ENCODE data around the gene ELL. TPM values are rescaled to one million over a fixed set of nuclear protein-coding genes. Genes with fewer than 3 reads are reported as not detected.

Gene ELL
- total and polyA plus RNA-seq, 3 experiments from 2014 or later, result 22.1 to 25.5 (median 24.4) TPM

DNA sequence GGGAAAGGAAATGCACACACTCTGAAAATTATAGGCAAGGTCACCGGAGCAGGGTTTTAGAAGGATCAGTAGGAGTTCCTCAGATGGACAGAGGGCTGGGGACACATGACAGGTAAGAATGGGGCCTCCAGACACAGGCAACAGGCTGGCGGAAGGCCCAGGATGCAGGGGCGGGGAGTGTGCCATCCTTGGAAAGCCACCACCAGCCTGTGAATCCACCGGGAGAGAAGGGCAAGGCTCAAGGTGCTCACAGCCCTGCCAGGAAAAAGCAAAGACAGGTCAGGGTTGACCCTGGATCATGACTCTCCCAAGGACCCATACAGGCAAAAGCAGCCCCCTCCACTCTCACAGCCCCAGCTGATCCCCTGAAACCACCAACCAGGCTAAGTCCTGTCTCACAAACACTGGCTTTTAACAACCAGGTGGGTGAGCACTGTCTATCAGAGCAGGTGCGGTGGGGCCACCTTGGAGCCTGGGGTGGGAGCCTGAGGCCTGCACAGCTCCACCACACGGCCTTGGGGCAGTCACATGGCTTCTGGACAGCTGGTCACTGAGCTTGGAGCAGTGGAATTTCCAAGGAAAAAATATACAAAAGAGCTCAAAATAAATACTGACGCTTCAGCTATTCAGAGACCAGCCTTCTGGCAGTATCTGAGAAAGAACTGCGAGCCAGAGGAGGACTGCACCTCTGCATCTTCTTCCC is 48.7 kb downstream of the ELL start:
- H3K4me3 Mint-ChIP-seq, result peak overlapping the region in 5 of 7 donors; percentile 12 to 73 (median 38)
- H3K9me3 Mint-ChIP-seq, result peaks cover 0 to 5% (median 0%) of the 10 kb centered on the region in 5 donors
- H3K4me1 ChIP-seq (ENCODE audit: insufficient read depth, low read length), result peaks cover 40% of the 10 kb centered on the region
- H3K27ac ChIP-seq (ENCODE audit: low read depth, low read length), result no peak overlapping the region
- ChIA-PET POLR2A (interaction anchor here (0.6 to 2.7 kb wide), 2 partner anchors 23 to 99 kb away, joined by 3 to 10 read pairs; no protein-coding TSS in a partner anchor), CTCF (interaction anchor here (0.7 to 4.2 kb wide), 11 partner anchors 10 to 194 kb away, joined by 3 to 28 read pairs (median 5); partner anchors contain the start of genes ELL and REX1BD)
- peak overlapping the region; percentile 88 to 100 (median 94) for H3K27ac Mint-ChIP-seq
- peaks cover 62 to 88% (median 68%) of the 10 kb centered on the region in 3 donors for H3K4me1 Mint-ChIP-seq
- no peak overlapping the region for H3K4me3 ChIP-seq (ENCODE audit: low read length)
- H3K36me3 Mint-ChIP-seq, result peaks cover 0 to 44% (median 0%) of the 10 kb centered on the region in 3 donors
- no peaks in the 10 kb centered on the region for H3K27me3 ChIP-seq (ENCODE audit: insufficient read depth, low read length, poor library complexity, severe bottlenecking)
- DNase-seq, result no peak
- H3K9me3 ChIP-seq (ENCODE audit: low read length), result no peaks in the 10 kb centered on the region
- no peaks in the 10 kb centered on the region for H3K27me3 Mint-ChIP-seq
- no peaks in the 10 kb centered on the region for H3K36me3 ChIP-seq (ENCODE audit: insufficient read depth, low read length)

DNA sequence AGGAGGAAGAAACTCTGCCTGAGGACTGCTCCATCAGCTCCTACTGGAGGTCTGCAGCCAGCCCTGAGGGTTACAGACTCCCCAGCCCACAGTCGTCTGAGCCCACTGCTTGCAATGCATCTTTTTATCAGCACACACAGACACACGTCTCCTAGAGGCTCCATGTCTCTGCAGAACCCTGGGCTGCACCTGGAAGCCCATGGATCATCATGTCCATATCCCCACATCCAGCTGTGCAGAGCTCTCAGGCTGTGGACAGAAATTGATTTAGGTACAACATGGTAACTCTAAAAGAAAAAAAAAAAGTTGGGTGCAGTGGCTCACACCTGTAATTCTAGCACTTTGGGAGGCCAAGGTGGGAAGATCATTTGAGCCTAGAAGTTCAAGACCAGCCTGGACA is 51.1 kb downstream of the ELL start:
- no peak for DNase-seq
- Histone ChIP-seq H3K27me3 (ENCODE audit: insufficient read depth, low read length, poor library complexity, severe bottlenecking) (no peaks in the 10 kb centered on the region), H3K27ac (ENCODE audit: low read depth, low read length) (no peak overlapping the region), H3K36me3 (ENCODE audit: insufficient read depth, low read length) (no peaks in the 10 kb centered on the region), H3K4me1 (ENCODE audit: insufficient read depth, low read length) (peaks cover 20% of the 10 kb centered on the region), H3K9me3 (ENCODE audit: low read length) (no peaks in the 10 kb centered on the region), H3K4me3 (ENCODE audit: low read length) (no peak overlapping the region)
- POLR2A ChIA-PET, result no interaction called here
- Mint-ChIP-seq H3K27ac (peak overlapping the region in 6 of 8 donors; percentile 46 to 100 (median 84)), H3K4me3 (no peak overlapping the region), H3K27me3 (no peaks in the 10 kb centered on the region), H3K4me1 (peaks cover 46 to 74% (median 47%) of the 10 kb centered on the region in 3 donors), H3K36me3 (peaks cover 0 to 39% (median 0%) of the 10 kb centered on the region in 3 donors), H3K9me3 (peaks cover 0 to 5% (median 0%) of the 10 kb centered on the region in 5 donors)
- CTCF ChIA-PET, result interaction anchor here (0.7 to 2.8 kb wide), 8 partner anchors 9 to 384 kb away, joined by 3 to 10 read pairs (median 5); partner anchors contain the start of gene UBA52

DNA sequence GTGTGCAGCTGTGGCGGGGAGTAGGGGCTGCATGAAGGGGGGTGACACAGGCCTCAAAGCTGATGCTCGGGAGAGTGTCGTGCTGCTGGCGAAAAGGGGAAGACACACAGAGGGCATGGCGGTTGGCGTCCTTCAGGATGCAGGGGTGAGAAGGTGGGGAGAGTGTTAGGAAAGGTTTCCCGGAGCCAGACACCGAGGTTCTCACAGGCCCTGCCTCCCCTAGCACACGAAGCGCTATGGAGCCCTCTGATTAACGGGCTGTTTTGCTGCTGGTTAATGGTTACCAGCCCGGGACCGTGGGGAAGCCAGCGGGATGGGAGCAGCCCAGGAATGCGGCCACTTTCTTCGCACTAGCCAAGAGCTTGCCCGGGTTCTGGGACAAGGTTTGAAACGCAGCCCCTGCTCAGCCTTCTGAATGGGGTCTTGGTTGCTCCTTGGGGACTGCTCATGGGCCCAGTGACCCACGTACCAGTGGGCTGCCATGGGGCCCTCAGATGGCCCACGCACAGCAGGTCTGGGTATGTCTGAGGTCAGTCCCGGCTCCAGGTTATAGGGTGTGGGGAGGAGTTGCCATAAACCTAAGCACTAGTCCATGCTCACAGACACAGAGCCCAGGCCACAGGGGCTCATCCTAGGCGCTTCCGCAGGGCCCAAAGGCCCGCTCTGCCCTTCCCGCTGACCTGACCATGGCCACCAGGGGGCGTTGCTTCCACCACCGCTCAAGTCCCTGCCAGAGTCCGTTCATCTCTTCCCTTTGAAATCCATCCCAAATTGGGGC is 52.6 kb downstream of the ELL start:
- DNase-seq, result peak; percentile 48 to 69 (median 51)
- Mint-ChIP-seq H3K4me1 (peaks cover 31 to 61% (median 32%) of the 10 kb centered on the region in 3 donors), H3K27me3 (no peaks in the 10 kb centered on the region), H3K36me3 (peaks cover 0 to 46% (median 0%) of the 10 kb centered on the region in 3 donors), H3K4me3 (peak overlapping the region in 1 of 7 donors; percentile 84), H3K27ac (peak overlapping the region in 6 of 8 donors; percentile 27 to 100 (median 74)), H3K9me3 (no peaks in the 10 kb centered on the region)
- H3K27ac ChIP-seq (ENCODE audit: low read depth, low read length), result no peak overlapping the region
- ChIA-PET CTCF (interaction anchor here (0.6 to 2.0 kb wide), 14 partner anchors 11 to 386 kb away, joined by 3 to 7 read pairs (median 4); partner anchors contain the start of genes KXD1, REX1BD and UBA52), POLR2A (no interaction called here)
- H3K27me3 ChIP-seq (ENCODE audit: insufficient read depth, low read length, poor library complexity, severe bottlenecking), result no peaks in the 10 kb centered on the region
- no peak overlapping the region for H3K4me3 ChIP-seq (ENCODE audit: low read length)
- no peaks in the 10 kb centered on the region for H3K9me3 ChIP-seq (ENCODE audit: low read length)
- H3K36me3 ChIP-seq (ENCODE audit: insufficient read depth, low read length), result no peaks in the 10 kb centered on the region
- H3K4me1 ChIP-seq (ENCODE audit: insufficient read depth, low read length), result peaks cover 4% of the 10 kb centered on the region

DNA sequence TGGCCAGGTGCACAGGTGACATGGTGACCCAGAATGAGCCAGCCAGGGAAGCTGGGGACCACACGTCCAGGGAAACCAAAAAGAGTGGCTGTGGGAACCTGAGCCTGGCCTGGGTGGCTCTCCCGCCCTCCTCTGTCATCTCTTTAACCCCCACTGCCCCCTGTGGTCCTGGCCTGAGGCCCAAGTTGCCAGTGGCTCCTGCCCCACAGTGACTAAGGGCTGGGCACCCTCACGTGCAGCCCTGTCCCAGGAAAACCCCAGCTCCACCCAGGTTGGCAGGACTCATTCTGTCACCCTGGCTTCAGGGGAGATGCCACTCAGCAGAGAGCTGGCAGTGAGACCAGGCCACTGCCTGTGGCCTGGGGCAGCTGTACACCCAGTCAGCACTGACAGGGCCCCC is 53.4 kb downstream of the ELL start:
- DNase-seq, result no peak
- no peaks in the 10 kb centered on the region for H3K9me3 Mint-ChIP-seq
- CTCF ChIA-PET, result interaction anchor here (0.8 to 1.4 kb wide), 3 partner anchors 88 to 120 kb away, joined by 3 to 4 read pairs (median 3); partner anchors contain the start of genes KXD1 and REX1BD
- H3K27me3 Mint-ChIP-seq, result no peaks in the 10 kb centered on the region
- Histone ChIP-seq H3K27me3 (ENCODE audit: insufficient read depth, low read length, poor library complexity, severe bottlenecking) (no peaks in the 10 kb centered on the region), H3K36me3 (ENCODE audit: insufficient read depth, low read length) (peaks cover 4% of the 10 kb centered on the region), H3K4me3 (ENCODE audit: low read length) (no peak overlapping the region), H3K9me3 (ENCODE audit: low read length) (no peaks in the 10 kb centered on the region), H3K27ac (ENCODE audit: low read depth, low read length) (no peak overlapping the region), H3K4me1 (ENCODE audit: insufficient read depth, low read length) (no peaks in the 10 kb centered on the region)
- no peak overlapping the region for H3K4me3 Mint-ChIP-seq
- POLR2A ChIA-PET, result no interaction called here
- peak overlapping the region in 5 of 8 donors; percentile 41 to 86 (median 62) for H3K27ac Mint-ChIP-seq
- peaks cover 0 to 50% (median 0%) of the 10 kb centered on the region in 3 donors for H3K36me3 Mint-ChIP-seq
- H3K4me1 Mint-ChIP-seq, result peaks cover 25 to 54% (median 25%) of the 10 kb centered on the region in 3 donors

DNA sequence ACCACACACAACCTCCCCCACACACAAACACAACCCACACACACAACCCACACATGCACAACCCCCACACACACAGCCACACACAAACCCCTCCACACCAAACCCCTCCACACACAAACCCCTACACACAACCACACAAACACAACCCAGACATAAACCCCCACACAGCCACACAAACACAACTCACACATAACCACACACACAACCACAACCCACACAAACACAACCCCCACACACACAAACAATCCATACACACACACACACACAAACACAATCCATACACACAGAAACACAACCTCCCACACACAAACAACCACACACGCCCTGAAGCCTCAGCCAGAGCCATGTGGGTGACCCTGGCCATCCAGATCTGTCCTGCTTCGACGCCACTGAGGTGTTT is 53.9 kb downstream of the ELL start:
- no peak overlapping the region for H3K27ac ChIP-seq (ENCODE audit: low read depth, low read length)
- Mint-ChIP-seq H3K27ac (peak overlapping the region in 4 of 8 donors; percentile 35 to 86 (median 52)), H3K36me3 (peaks cover 0 to 50% (median 0%) of the 10 kb centered on the region in 3 donors), H3K27me3 (no peaks in the 10 kb centered on the region), H3K4me3 (no peak overlapping the region), H3K9me3 (no peaks in the 10 kb centered on the region), H3K4me1 (peaks cover 21 to 50% (median 24%) of the 10 kb centered on the region in 3 donors)
- DNase-seq, result no peak
- H3K27me3 ChIP-seq (ENCODE audit: insufficient read depth, low read length, poor library complexity, severe bottlenecking), result no peaks in the 10 kb centered on the region
- POLR2A ChIA-PET, result no interaction called here
- peaks cover 4% of the 10 kb centered on the region for H3K36me3 ChIP-seq (ENCODE audit: insufficient read depth, low read length)
- no peaks in the 10 kb centered on the region for H3K9me3 ChIP-seq (ENCODE audit: low read length)
- no peak overlapping the region for H3K4me3 ChIP-seq (ENCODE audit: low read length)
- H3K4me1 ChIP-seq (ENCODE audit: insufficient read depth, low read length), result no peaks in the 10 kb centered on the region
- CTCF ChIA-PET, result no interaction called here

DNA sequence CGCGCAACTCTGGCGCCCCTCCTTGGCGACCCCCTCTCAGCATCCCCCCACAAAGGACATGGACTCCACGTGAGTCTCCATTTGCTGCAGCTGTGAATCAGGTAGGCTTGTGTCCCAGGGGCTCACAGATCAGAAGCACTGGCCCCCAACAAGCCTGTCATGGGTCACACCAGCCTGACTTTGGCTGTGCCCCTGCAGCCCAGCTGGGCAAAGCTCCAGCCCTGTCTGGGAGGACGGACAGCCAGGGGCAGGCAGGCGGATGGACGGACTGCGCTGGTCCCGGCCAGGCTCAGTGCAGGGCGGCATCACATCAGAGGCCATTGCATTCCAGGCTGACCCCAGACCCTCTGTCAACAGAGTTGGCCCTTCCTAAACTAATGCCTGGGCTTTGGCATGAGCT is 55.5 kb downstream of the ELL start:
- Mint-ChIP-seq H3K4me3 (no peak overlapping the region), H3K9me3 (no peaks in the 10 kb centered on the region), H3K27ac (no peak overlapping the region), H3K4me1 (peaks cover 20 to 47% (median 23%) of the 10 kb centered on the region in 3 donors), H3K36me3 (peaks cover 0 to 46% (median 5%) of the 10 kb centered on the region in 3 donors), H3K27me3 (peaks cover 0 to 3% of the 10 kb centered on the region in 2 donors)
- Histone ChIP-seq H3K4me1 (ENCODE audit: insufficient read depth, low read length) (no peaks in the 10 kb centered on the region), H3K9me3 (ENCODE audit: low read length) (no peaks in the 10 kb centered on the region), H3K27ac (ENCODE audit: low read depth, low read length) (no peak overlapping the region), H3K36me3 (ENCODE audit: insufficient read depth, low read length) (peaks cover 7% of the 10 kb centered on the region), H3K27me3 (ENCODE audit: insufficient read depth, low read length, poor library complexity, severe bottlenecking) (no peaks in the 10 kb centered on the region), H3K4me3 (ENCODE audit: low read length) (no peak overlapping the region)
- ChIA-PET POLR2A (no interaction called here), CTCF (no interaction called here)
- DNase-seq, result no peak

DNA sequence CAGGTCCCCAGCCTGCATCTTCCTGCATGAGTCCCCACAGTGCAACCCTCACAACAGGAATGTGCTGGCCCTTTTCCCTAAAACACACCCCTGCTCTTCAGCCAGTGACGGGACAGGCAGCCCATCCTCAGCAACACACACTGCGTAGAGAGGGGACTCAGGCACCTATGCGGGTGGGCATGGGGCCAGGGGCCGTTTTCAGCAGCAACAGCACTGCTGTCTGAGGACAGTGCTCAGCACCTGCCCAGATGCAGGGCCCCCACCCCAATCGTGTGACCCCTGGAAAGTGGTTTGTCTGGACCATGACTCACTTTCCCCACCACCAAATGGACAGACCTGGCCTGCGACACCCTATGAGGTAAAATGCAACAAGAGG is 55.9 kb downstream of the ELL start:
- POLR2A ChIA-PET, result no interaction called here
- Mint-ChIP-seq H3K27ac (no peak overlapping the region), H3K9me3 (no peaks in the 10 kb centered on the region), H3K4me1 (peaks cover 20 to 44% (median 23%) of the 10 kb centered on the region in 3 donors), H3K36me3 (peaks cover 0 to 46% (median 5%) of the 10 kb centered on the region in 3 donors), H3K27me3 (peaks cover 0 to 3% of the 10 kb centered on the region in 2 donors), H3K4me3 (no peak overlapping the region)
- no peak overlapping the region for H3K4me3 ChIP-seq (ENCODE audit: low read length)
- no peak for DNase-seq
- H3K9me3 ChIP-seq (ENCODE audit: low read length), result no peaks in the 10 kb centered on the region
- no peaks in the 10 kb centered on the region for H3K27me3 ChIP-seq (ENCODE audit: insufficient read depth, low read length, poor library complexity, severe bottlenecking)
- H3K36me3 ChIP-seq (ENCODE audit: insufficient read depth, low read length), result peaks cover 11% of the 10 kb centered on the region
- H3K4me1 ChIP-seq (ENCODE audit: insufficient read depth, low read length), result no peaks in the 10 kb centered on the region
- CTCF ChIA-PET, result no interaction called here
- H3K27ac ChIP-seq (ENCODE audit: low read depth, low read length), result no peak overlapping the region
